ENCODE data around the gene CABLES2.

The CABLES2 gene

GRCh38 chr20:62413025-62413570 is 6.0 kb upstream of the CABLES2 start:
- DNase-seq (ENCODE audit: low read depth in 2 of 2) = no peak
- no peak for TF ChIP-seq CTCF (IDR thresholded peaks at IDR 0.05; ENCODE audit: low read depth, low read length)
- no peak overlapping the region for H3K4me3 ChIP-seq (replicated peaks in 1 of 2; ENCODE audit: low read depth in 2 of 2, low read length in 2 of 2)

GRCh38 chr20:62412194-62413024 is 5.3 kb upstream of the CABLES2 start:
- TF ChIP-seq CTCF (IDR thresholded peaks at IDR 0.05; ENCODE audit: low read depth, low read length) = no peak
- DNase-seq (ENCODE audit: low read depth in 2 of 2) = no peak
- H3K4me3 ChIP-seq (replicated peaks in 1 of 2; ENCODE audit: low read depth in 2 of 2, low read length in 2 of 2) = no peak overlapping the region

GRCh38 chr20:62411479-62412193 is 4.6 kb upstream of the CABLES2 start:
- H3K4me3 ChIP-seq (replicated peaks in 1 of 2; ENCODE audit: low read depth in 2 of 2, low read length in 2 of 2) = no peak overlapping the region
- DNase-seq (ENCODE audit: low read depth in 2 of 2) = no peak
- TF ChIP-seq CTCF (IDR thresholded peaks at IDR 0.05; ENCODE audit: low read depth, low read length) = no peak

GRCh38 chr20:62410746-62411478 is 3.8 kb upstream of the CABLES2 start:
- TF ChIP-seq CTCF (IDR thresholded peaks at IDR 0.05; ENCODE audit: low read depth, low read length) = no peak
- no peak for DNase-seq (ENCODE audit: low read depth in 2 of 2)
- no peak overlapping the region for H3K4me3 ChIP-seq (replicated peaks in 1 of 2; ENCODE audit: low read depth in 2 of 2, low read length in 2 of 2)

GRCh38 chr20:62409931-62410745 is 3.1 kb upstream of the CABLES2 start:
- peak; percentile 24 to 31 for DNase-seq (ENCODE audit: low read depth in 2 of 2)
- TF ChIP-seq CTCF (IDR thresholded peaks at IDR 0.05; ENCODE audit: low read depth, low read length) = peak; percentile 52

More at GRCh38 chr20:62409931-62410745, 3.1 kb upstream of the CABLES2 start:
- no peak overlapping the region for H3K4me3 ChIP-seq (replicated peaks in 1 of 2; ENCODE audit: low read depth in 2 of 2, low read length in 2 of 2)
